DOHH2 (cell line): ENCODE data around the gene SLIT2.

Experiments
- H3F3A ChIP-seq: fragments of 200-600 bp; sonication (generic), shearing (Covaris generic); 2 replicates; pipeline ENCODE4 v1.6.0; 2016; ENCODE audit warnings: antibody characterized with exemption, mild to moderate bottlenecking; ENCODE audit not compliant: control insufficient read depth, insufficient read depth
- H3K27ac ChIP-seq: fragments of 200-600 bp; sonication (generic); 2 replicates; pipeline ENCODE4 v1.5.1; 2014; ENCODE audit warnings: low read depth, mild to moderate bottlenecking, low read length, moderate library complexity
- H3K27me3 ChIP-seq: fragments of 200-600 bp; sonication (generic); 2 replicates; pipeline ENCODE4 v1.6.1; 2014; ENCODE audit warnings: mild to moderate bottlenecking, low read length, mixed read lengths; ENCODE audit not compliant: control insufficient read depth
- H3K36me3 ChIP-seq: fragments of 200-600 bp; sonication (generic); 2 replicates; pipeline ENCODE4 v1.6.1; 2014; ENCODE audit warnings: mild to moderate bottlenecking, low read length, moderate library complexity, mixed read lengths; ENCODE audit not compliant: control insufficient read depth
- H3K4me1 ChIP-seq: fragments of 200-600 bp; sonication (generic); 2 replicates; pipeline ENCODE4 v1.6.1; 2014; ENCODE audit warnings: mild to moderate bottlenecking, low read length, mixed read lengths; ENCODE audit not compliant: control insufficient read depth
- H3K4me2 ChIP-seq: fragments of 200-600 bp; sonication (generic); 2 replicates; pipeline ENCODE4 v1.6.0; 2014; ENCODE audit warnings: mild to moderate bottlenecking, low read length, moderate library complexity
- H3K4me3 ChIP-seq: fragments of 200-600 bp; sonication (generic); 2 replicates; pipeline ENCODE4 v1.5.1; 2014; ENCODE audit warnings: mild to moderate bottlenecking, low read length, mixed read lengths
- H3K79me2 ChIP-seq: fragments of 200-600 bp; sonication (generic); 2 replicates; pipeline ENCODE4 v1.6.1; 2014; ENCODE audit warnings: mild to moderate bottlenecking, low read length, mixed read lengths; ENCODE audit not compliant: control insufficient read depth
- H3K9me2 ChIP-seq: fragments of 200-600 bp; sonication (generic); replicated peaks from 2 replicates; pipeline ENCODE4 v1.6.1; 2014; ENCODE audit warnings: mild to moderate bottlenecking, low read length, mixed read lengths; ENCODE audit not compliant: control insufficient read depth
- H3K9me3 ChIP-seq: fragments of 200-600 bp; sonication (generic); 2 replicates; pipeline ENCODE4 v1.6.1; 2014; ENCODE audit warnings: antibody characterized with exemption, low read length, mixed read lengths; ENCODE audit not compliant: control insufficient read depth, insufficient read depth
- H4K20me1 ChIP-seq: fragments of 200-600 bp; sonication (generic); 2 replicates; pipeline ENCODE4 v1.6.0; 2014; ENCODE audit warnings: low read depth, mild to moderate bottlenecking, antibody characterized with exemption, low read length, moderate library complexity; ENCODE audit not compliant: control insufficient read depth, insufficient read depth
- CTCF ChIP-seq: fragments of 200-600 bp; sonication (generic); IDR thresholded peaks from one replicate; pipeline ENCODE4 v1.5.1; 2014; ENCODE audit warnings: antibody characterized with exemption, mild to moderate bottlenecking, low read depth, low read length; ENCODE audit not compliant: poor library complexity, severe bottlenecking
- EZH2phosphoT487 ChIP-seq: fragments of 200-600 bp; sonication (generic); IDR thresholded peaks from 2 replicates; pipeline ENCODE4 v1.6.1; 2017; ENCODE audit warnings: borderline replicate concordance, mild to moderate bottlenecking, antibody characterized with exemption, low read length, moderate library complexity, mixed read lengths

SLIT2 gene

GRCh38 chr4:20268028-20268427, 16.3 kb downstream of the SLIT2 start:
- Histone ChIP-seq H3K9me2 (no peaks in the 10 kb centered on the region), H3K4me3 (no peak overlapping the region), H3F3A (no peaks in the 10 kb centered on the region), H3K9me3 (no peaks in the 10 kb centered on the region), H3K4me2 (no peak overlapping the region), H3K79me2 (no peaks in the 10 kb centered on the region), H3K36me3 (no peaks in the 10 kb centered on the region), H3K27ac (no peak overlapping the region), H4K20me1 (no peaks in the 10 kb centered on the region), H3K27me3 (no peaks in the 10 kb centered on the region), H3K4me1 (no peaks in the 10 kb centered on the region)
- TF ChIP-seq EZH2phosphoT487 (no peak), CTCF (no peak)

- Histone ChIP-seq H3K27ac (no peak overlapping the region), H3K27me3 (no peaks in the 10 kb centered on the region), H4K20me1 (no peaks in the 10 kb centered on the region), H3K9me3 (no peaks in the 10 kb centered on the region), H3K4me3 (no peak overlapping the region), H3K9me2 (no peaks in the 10 kb centered on the region), H3K4me2 (no peak overlapping the region), H3K79me2 (no peaks in the 10 kb centered on the region), H3K36me3 (no peaks in the 10 kb centered on the region), H3F3A (no peaks in the 10 kb centered on the region), H3K4me1 (no peaks in the 10 kb centered on the region)
- TF ChIP-seq CTCF (no peak), EZH2phosphoT487 (no peak)
Measured at GRCh38 chr4:20269320-20269719, 17.6 kb downstream of the SLIT2 start.

GRCh38 chr4:20271950-20272349, 20.2 kb downstream of the SLIT2 start:
- H3K4me2 ChIP-seq: no peak overlapping the region
- TF ChIP-seq CTCF: no peak
- no peak for TF ChIP-seq EZH2phosphoT487
- H3K4me3 ChIP-seq: no peak overlapping the region
- H3K4me1 ChIP-seq: no peaks in the 10 kb centered on the region
- H3K27me3 ChIP-seq: no peaks in the 10 kb centered on the region
- H4K20me1 ChIP-seq: no peaks in the 10 kb centered on the region
- H3K79me2 ChIP-seq: no peaks in the 10 kb centered on the region
- no peaks in the 10 kb centered on the region for H3K9me2 ChIP-seq
- H3K9me3 ChIP-seq: no peaks in the 10 kb centered on the region
- no peak overlapping the region for H3K27ac ChIP-seq
- H3K36me3 ChIP-seq: no peaks in the 10 kb centered on the region
- no peaks in the 10 kb centered on the region for H3F3A ChIP-seq

- no peak overlapping the region for H3K27ac ChIP-seq
- H3K4me1 ChIP-seq: no peaks in the 10 kb centered on the region
- no peaks in the 10 kb centered on the region for H3K27me3 ChIP-seq
- H3K79me2 ChIP-seq: no peaks in the 10 kb centered on the region
- TF ChIP-seq EZH2phosphoT487: no peak
- no peak for TF ChIP-seq CTCF
- H4K20me1 ChIP-seq: no peaks in the 10 kb centered on the region
- no peak overlapping the region for H3K4me3 ChIP-seq
- no peaks in the 10 kb centered on the region for H3K9me3 ChIP-seq
- H3K36me3 ChIP-seq: no peaks in the 10 kb centered on the region
- no peak overlapping the region for H3K4me2 ChIP-seq
- no peaks in the 10 kb centered on the region for H3K9me2 ChIP-seq
- no peaks in the 10 kb centered on the region for H3F3A ChIP-seq
Measured at GRCh38 chr4:20272411-20272872, 20.7 kb downstream of the SLIT2 start.
